H1 (cell line): Measurements from ENCODE around the gene PYGB. TPM values are rescaled to one million over a fixed set of nuclear protein-coding genes. Genes with fewer than 3 reads are reported as not detected.

Experiments
- CTCF ChIA-PET: fragments of 300-600 bp; sonication (Branson Sonifier 250); formaldehyde crosslinking; loops from one replicate; lab custom pipeline; 2021; ENCODE audit not compliant: partially characterized antibody; lab: Charles Lee
- POLR2A ChIA-PET: fragments of 300-600 bp; sonication (Branson Sonifier 250); formaldehyde crosslinking; loops from one replicate; lab custom pipeline; 2021; ENCODE audit warnings: inconsistent platforms; ENCODE audit not compliant: partially characterized antibody; lab: Charles Lee
- DNase-seq, 2 experiments: peaks; one replicate each; pipeline versions ENCODE4 v3.0.0 to v3.0.0-alpha.2; 2010 to 2022; ENCODE audit warnings: low spot score in 2 of 2, low read depth in 1 of 2, mixed read lengths in 1 of 2
- FAIRE-seq: peaks from 2 replicates; lab custom pipeline; 2011; peaks lifted over from hg19 to GRCh38; lab: Jason Lieb, UNC
- H2AFZ ChIP-seq: 2 replicates; pipeline ENCODE4 v1.8.1; 2012; ENCODE audit warnings: low read length, inconsistent platforms
- H2AK5ac ChIP-seq: 2 replicates; pipeline ENCODE4 v1.6.1; 2013; ENCODE audit warnings: low read depth, low read length
- H2BK120ac ChIP-seq: replicated peaks from 2 replicates; pipeline ENCODE3; 2013; ENCODE audit warnings: low read depth, low read length, inconsistent platforms
- H2BK12ac ChIP-seq: 2 replicates; pipeline ENCODE4 v1.6.1; 2013; ENCODE audit warnings: low read depth, low read length
- H2BK15ac ChIP-seq: 2 replicates; pipeline ENCODE4 v1.6.1; 2013; ENCODE audit warnings: low read length
- H2BK20ac ChIP-seq: 2 replicates; pipeline ENCODE4 v1.6.1; 2013; ENCODE audit warnings: low read length
- H2BK5ac ChIP-seq: 2 replicates; pipeline ENCODE4 v1.6.1; 2013; ENCODE audit warnings: low read depth, low read length
- H3K14ac ChIP-seq: 2 replicates; pipeline ENCODE4 v1.6.1; 2013; ENCODE audit warnings: inconsistent platforms; ENCODE audit not compliant: insufficient read length
- H3K18ac ChIP-seq: 2 replicates; pipeline ENCODE4 v1.6.1; 2013; ENCODE audit warnings: low read length; ENCODE audit errors: extremely low read depth
- H3K23ac ChIP-seq: 2 replicates; pipeline ENCODE4 v1.6.1; 2013; ENCODE audit warnings: inconsistent platforms; ENCODE audit not compliant: insufficient read length
- H3K23me2 ChIP-seq: 2 replicates; pipeline ENCODE4 v1.6.1; 2013; ENCODE audit warnings: low read depth, low read length
- H3K27ac ChIP-seq: 2 replicates; pipeline ENCODE4 v1.6.1; 2011; ENCODE audit warnings: low read depth, low read length, inconsistent platforms
- H3K27me3 ChIP-seq, 4 experiments: replicated peaks in 1 of 4; 1 replicate in 1 of 4; 2 replicates in 3 of 4; pipeline versions ENCODE4 v1.6.1 to v1.8.1; 2011 to 2013; ENCODE audit warnings: low read length in 3 of 4, mild to moderate bottlenecking in 3 of 4, inconsistent platforms in 2 of 4, mixed read lengths in 2 of 4, moderate library complexity in 1 of 4; ENCODE audit not compliant: control insufficient read depth in 3 of 4, insufficient read depth in 3 of 4; ENCODE audit errors: extremely low read depth in 1 of 4
- H3K36me3 ChIP-seq, 4 experiments: 2 replicates each; pipeline versions ENCODE4 v1.6.1 to v1.8.1; 2011 to 2013; ENCODE audit warnings: mild to moderate bottlenecking in 4 of 4, low read length in 3 of 4, moderate library complexity in 2 of 4, control low read depth in 1 of 4, inconsistent platforms in 1 of 4; ENCODE audit not compliant: insufficient read depth in 4 of 4, control insufficient read depth in 2 of 4
- H3K4ac ChIP-seq: replicated peaks from 2 replicates; pipeline ENCODE3; 2013; ENCODE audit warnings: low read length, low read depth, mixed read lengths, inconsistent platforms; ENCODE audit not compliant: insufficient read length
- H3K4me1 ChIP-seq, 4 experiments: replicated peaks in 1 of 4; 1 replicate in 1 of 4; 2 replicates in 3 of 4; pipeline versions ENCODE4 v1.6.1 to v1.8.1; 2011 to 2013; ENCODE audit warnings: low read length in 3 of 4, inconsistent platforms in 2 of 4, mixed read lengths in 1 of 4; ENCODE audit not compliant: insufficient read depth in 4 of 4, control insufficient read depth in 3 of 4
- H3K4me2 ChIP-seq, 2 experiments: 2 replicates each; pipeline versions ENCODE4 v1.6.1 to v1.8.1; 2011 to 2013; ENCODE audit warnings: low read depth in 2 of 2, low read length in 2 of 2, control low read depth in 1 of 2, inconsistent platforms in 1 of 2, mild to moderate bottlenecking in 1 of 2; ENCODE audit not compliant: insufficient read depth in 1 of 2
- H3K4me3 ChIP-seq, 4 experiments: fragments of 200-600, 300-600 bp in 1 of 4; sonication (generic), shearing (Covaris generic), sonication (Bioruptor Twin) in 1 of 4; 2 replicates each; pipeline versions ENCODE4 v1.5.1 to v1.8.1; 2011 to 2016; ENCODE audit warnings: low read length in 4 of 4, low read depth in 3 of 4, control low read depth in 2 of 4, inconsistent platforms in 2 of 4, mild to moderate bottlenecking in 2 of 4, mixed read lengths in 1 of 4, moderate library complexity in 1 of 4; ENCODE audit not compliant: insufficient read depth in 2 of 4; ENCODE audit errors: extremely low read depth in 1 of 4
- H3K56ac ChIP-seq: replicated peaks from 2 replicates; pipeline ENCODE3; 2013; ENCODE audit warnings: low read depth, mild to moderate bottlenecking, mixed read lengths, low read length, inconsistent platforms; ENCODE audit not compliant: insufficient read length
- H3K79me1 ChIP-seq: 2 replicates; pipeline ENCODE4 v1.6.1; 2013; ENCODE audit warnings: low read depth, low read length, control low read depth
- H3K79me2 ChIP-seq, 2 experiments: 2 replicates each; pipeline versions ENCODE4 v1.6.1 to v1.8.1; 2012 to 2013; ENCODE audit warnings: low read length in 2 of 2, mild to moderate bottlenecking in 2 of 2, inconsistent platforms in 1 of 2; ENCODE audit not compliant: insufficient read depth in 2 of 2, control insufficient read depth in 1 of 2
- H3K9ac ChIP-seq, 4 experiments: replicated peaks in 1 of 4; 1 replicate in 1 of 4; 2 replicates in 3 of 4; pipeline versions ENCODE4 v1.6.1 to v1.8.1; 2011 to 2013; ENCODE audit warnings: low read depth in 3 of 4, low read length in 3 of 4, control low read depth in 2 of 4, mild to moderate bottlenecking in 2 of 4, moderate library complexity in 2 of 4, inconsistent platforms in 1 of 4; ENCODE audit errors: extremely low read depth in 1 of 4
- H3K9me3 ChIP-seq, 2 experiments: 2 replicates each; pipeline versions ENCODE4 v1.6.1 to v1.8.1; 2012 to 2013; ENCODE audit warnings: mild to moderate bottlenecking in 2 of 2, moderate library complexity in 2 of 2, control low read depth in 1 of 2, inconsistent platforms in 1 of 2, low read depth in 1 of 2, low read length in 1 of 2, mixed read lengths in 1 of 2; ENCODE audit not compliant: insufficient read depth in 2 of 2
- H4K20me1 ChIP-seq, 2 experiments: replicated peaks in 1 of 2; 2 replicates each; pipeline versions ENCODE3 to v1.8.1; 2011 to 2013; ENCODE audit warnings: inconsistent platforms in 2 of 2, low read length in 2 of 2, mild to moderate bottlenecking in 1 of 2; ENCODE audit not compliant: insufficient read depth in 2 of 2, control insufficient read depth in 1 of 2
- H4K5ac ChIP-seq: 2 replicates; pipeline ENCODE4 v1.6.1; 2013; ENCODE audit warnings: low read length, low read depth, mixed read lengths, inconsistent platforms; ENCODE audit not compliant: insufficient read length
- H4K8ac ChIP-seq: 2 replicates; pipeline ENCODE4 v1.8.0; 2013; ENCODE audit warnings: mild to moderate bottlenecking, moderate library complexity, low read length, inconsistent platforms; ENCODE audit not compliant: insufficient read depth; ENCODE audit errors: extremely low read depth
- H4K91ac ChIP-seq: replicated peaks from 2 replicates; pipeline ENCODE3; 2013; ENCODE audit warnings: low read length, mixed read lengths, inconsistent platforms; ENCODE audit not compliant: insufficient read length
- ASH2L ChIP-seq: fragments of 200-600, 300-600 bp; sonication (generic); IDR thresholded peaks from one replicate; pipeline ENCODE4 v1.7.1; 2017; ENCODE audit warnings: low read length
- CEBPB ChIP-seq: IDR thresholded peaks from 2 replicates; pipeline ENCODE4 v1.6.1; 2012; ENCODE audit warnings: low read depth, low read length
- EZH2 ChIP-seq: fragments of 200-600 bp; sonication (generic); IDR thresholded peaks from 2 replicates; pipeline ENCODE4 v1.7.1; 2012; ENCODE audit warnings: low read depth, mild to moderate bottlenecking, moderate library complexity, low read length, inconsistent platforms; ENCODE audit not compliant: severe bottlenecking
- GTF2F1 ChIP-seq: IDR thresholded peaks from 2 replicates; pipeline ENCODE4 v1.6.1; 2012; ENCODE audit warnings: low read depth, low read length, improper control_type of control experiment, borderline replicate concordance
- HDAC6 ChIP-seq: IDR thresholded peaks from one replicate; pipeline ENCODE4 v1.7.1; 2012; ENCODE audit warnings: low read depth, mild to moderate bottlenecking, inconsistent platforms, low read length, moderate library complexity
- JUN ChIP-seq: IDR thresholded peaks from 2 replicates; pipeline ENCODE4 v1.6.1; 2011; ENCODE audit warnings: low read depth, mild to moderate bottlenecking, improper control_type of control experiment, low read length
- JUND ChIP-seq: IDR thresholded peaks from 2 replicates; pipeline ENCODE4 v1.6.1; 2011; ENCODE audit warnings: mild to moderate bottlenecking, improper control_type of control experiment, low read length
- POLR2A ChIP-seq, 2 experiments: IDR thresholded peaks; 1 replicate in 1 of 2; 2 replicates in 1 of 2; pipeline ENCODE4 v1.6.1; 2011; ENCODE audit warnings: low read depth in 2 of 2, low read length in 2 of 2, mild to moderate bottlenecking in 2 of 2; ENCODE audit errors: control extremely low read depth in 1 of 2
- POLR2AphosphoS5 ChIP-seq: IDR thresholded peaks from 2 replicates; pipeline ENCODE4 v1.6.1; 2011; ENCODE audit warnings: low read depth, low read length
- RAD21 ChIP-seq, 2 experiments: IDR thresholded peaks in 1 of 2; conservative IDR thresholded peaks in 1 of 2; 2 replicates each; pipeline ENCODE4 v1.6.1; 2011; ENCODE audit warnings: low read depth in 2 of 2, low read length in 2 of 2, improper control_type of control experiment in 1 of 2, inconsistent platforms in 1 of 2, mild to moderate bottlenecking in 1 of 2, moderate library complexity in 1 of 2
- WGBS, 2 experiments: shearing (Covaris generic) in 1 of 2; methylation state at CpG; one replicate each; pipeline versions ENCODE4 v1.1.6 to v1.1.7; 2013 to 2015; ENCODE audit warnings: low lambda C conversion rate in 2 of 2, mixed read lengths in 2 of 2, inconsistent platforms in 1 of 2, low coverage in 1 of 2, missing lambda C conversion rate in 1 of 2; ENCODE audit not compliant: insufficient replicate concordance in 2 of 2, insufficient coverage in 1 of 2, insufficient read length in 1 of 2; ENCODE audit errors: extremely low coverage in 1 of 2, missing lambda C conversion rate in 1 of 2; 5-methylcytosine and 5-hydroxymethylcytosine counted together
- polyA plus RNA-seq, 7 experiments: library from polyadenylated mRNA; depleted of rRNA in 3 of 7; stranded (reverse) in 5 of 7; unstranded in 2 of 7; fragments of >200 nt in 5 of 7; fragments of 200-250 nt in 2 of 7; gene quantifications; 1 replicate in 5 of 7; 2 replicates in 1 of 7; 4 replicates in 1 of 7; pipeline versions ENCODE4 v1.2.1 to v1.2.3, GENCODE V29; 2011 to 2013; ENCODE audit warnings: missing spikeins in 2 of 7, mixed read lengths in 2 of 7
- total RNA-seq: library from RNA; stranded (reverse); fragmentation: NEBNext Ultra II Directional; extraction: Animal tissue kit (Norgen Biotek cat#: 25700); gene quantifications from 2 replicates; pipeline ENCODE4 v1.2.1, GENCODE V29; 2021
- TF ChIP-seq, protein P1 (sequence below): IDR thresholded peaks from 2 replicates; pipeline ENCODE4 v1.6.1; 2011; ENCODE audit warnings: low read depth, mild to moderate bottlenecking, low read length; ENCODE audit not compliant: insufficient read depth

PYGB gene
- total and polyA plus RNA-seq, 2 of the 8 experiments (the other 6 are each of a cell fraction or from before 2014, with no cell fraction given), result 26.6 to 56.0 TPM

GRCh38 chr20:25246182-25246999 is 1.5 kb upstream of the PYGB start:
- H2AK5ac ChIP-seq, result no peak overlapping the region
- H3K79me2 ChIP-seq, result peaks cover 9 to 22% of the 10 kb centered on the region in 2 experiments
- H3K4me1 ChIP-seq, result peaks cover 3 to 7% (median 4%) of the 10 kb centered on the region in 4 experiments; a peak in 6 of 7 replicates
- no peak overlapping the region for H3K56ac ChIP-seq
- 0 out of 2 replicates have a peak overlapping the region, but pooled peaks have one; percentile 22 for H2AFZ ChIP-seq
- no peak overlapping the region for H4K5ac ChIP-seq
- H3K27me3 ChIP-seq, result peaks cover 0 to 8% (median 7%) of the 10 kb centered on the region in 4 experiments; a peak in 4 of 7 replicates
- H4K8ac ChIP-seq, result no peak overlapping the region
- H3K4ac ChIP-seq, result no peak overlapping the region
- CTCF ChIA-PET, result interaction anchor here (0.6 to 4.0 kb wide), 28 partner anchors 8 to 285 kb away, joined by 3 to 24 read pairs (median 4); partner anchors contain the start of gene ENTPD6
- no peak overlapping the region for H3K9ac ChIP-seq
- H2BK12ac ChIP-seq, result no peak overlapping the region
- peaks cover 3% of the 10 kb centered on the region in 2 experiments for H4K20me1 ChIP-seq
- WGBS, 2 experiments, result 90% methylated on average over 9 of the region's 9 CpGs; no CpG with 5 or more reads in 1 of the 2 experiments
- no peak overlapping the region for H3K23ac ChIP-seq
- H3K4me2 ChIP-seq, result peak overlapping the region; percentile 56 to 98; a peak in 3 of 4 replicates
- no peak overlapping the region for H2BK20ac ChIP-seq
- DNase-seq, result no peak
- H4K91ac ChIP-seq, result no peak overlapping the region
- POLR2A ChIA-PET, result interaction anchor here (0.6 to 2.4 kb wide), 4 partner anchors 18 to 253 kb away, joined by 3 to 8 read pairs (median 4); partner anchors contain the start of gene GINS1
- H2BK5ac ChIP-seq, result no peak overlapping the region
- H3K18ac ChIP-seq, result no peak overlapping the region
- H3K4me3 ChIP-seq, result peak overlapping the region in 1 of 4 experiments; percentile 75; a peak in 4 of 8 replicates
- no peak overlapping the region for H3K27ac ChIP-seq
- no peak overlapping the region for H3K14ac ChIP-seq
- H3K79me1 ChIP-seq, result no peaks in the 10 kb centered on the region; the same call in 1 of the 2 replicates
- H3K36me3 ChIP-seq, result no peaks in the 10 kb centered on the region
- H3K23me2 ChIP-seq, result peaks cover 10% of the 10 kb centered on the region; the same call in 1 of the 2 replicates
- no peak overlapping the region for H2BK120ac ChIP-seq
- no peaks in the 10 kb centered on the region for H3K9me3 ChIP-seq
- H2BK15ac ChIP-seq, result no peak overlapping the region
- no peak for FAIRE-seq
- TF ChIP-seq, protein P1, sequence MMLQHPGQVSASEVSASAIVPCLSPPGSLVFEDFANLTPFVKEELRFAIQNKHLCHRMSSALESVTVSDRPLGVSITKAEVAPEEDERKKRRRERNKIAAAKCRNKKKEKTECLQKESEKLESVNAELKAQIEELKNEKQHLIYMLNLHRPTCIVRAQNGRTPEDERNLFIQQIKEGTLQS, result no peak
- no peak for TF ChIP-seq EZH2
- TF ChIP-seq POLR2AphosphoS5, result no peak
- TF ChIP-seq HDAC6, result no peak
- TF ChIP-seq POLR2A (IDR thresholded peaks at IDR 0.05; ENCODE audit: control extremely low read depth in 1 of 2, low read depth in 2 of 2, low read length in 2 of 2), result no peak
- TF ChIP-seq JUN, result no peak
- no peak for TF ChIP-seq GTF2F1
- no peak for TF ChIP-seq CEBPB
- no peak for TF ChIP-seq RAD21 (IDR thresholded peaks at IDR 0.05 in 1 of 2, conservative IDR thresholded peaks at IDR 0.05 in 1 of 2; ENCODE audit: low read depth in 2 of 2, low read length in 2 of 2)
- no peak for TF ChIP-seq JUND
- no peak for TF ChIP-seq ASH2L
